Measurements from ENCODE around the gene RALGPS1.

The RALGPS1 gene

DNA sequence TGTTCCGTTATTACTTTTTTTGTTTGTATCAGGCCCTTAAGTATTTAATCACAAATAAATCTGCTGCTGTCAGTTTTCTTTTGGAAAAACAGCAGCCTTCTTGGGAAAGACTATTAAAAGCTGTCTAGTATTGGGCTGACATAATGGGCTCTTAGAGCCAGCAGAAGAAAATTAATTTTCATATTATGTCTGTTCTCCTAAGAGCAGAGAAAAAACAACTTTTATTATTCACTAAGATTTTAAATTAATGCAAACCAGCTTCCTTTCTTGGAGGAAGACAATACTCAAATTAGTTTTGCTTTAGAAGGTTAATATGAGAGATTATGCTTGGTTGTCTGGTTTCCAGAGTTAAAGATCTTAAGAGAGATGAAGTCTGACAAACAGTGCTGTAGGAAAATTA is 319.4 kb downstream of the RALGPS1 start:
- in situ Hi-C loops (cut with MboI; ENCODE audit: low sequenced_read_pairs), result no loop called here

DNA sequence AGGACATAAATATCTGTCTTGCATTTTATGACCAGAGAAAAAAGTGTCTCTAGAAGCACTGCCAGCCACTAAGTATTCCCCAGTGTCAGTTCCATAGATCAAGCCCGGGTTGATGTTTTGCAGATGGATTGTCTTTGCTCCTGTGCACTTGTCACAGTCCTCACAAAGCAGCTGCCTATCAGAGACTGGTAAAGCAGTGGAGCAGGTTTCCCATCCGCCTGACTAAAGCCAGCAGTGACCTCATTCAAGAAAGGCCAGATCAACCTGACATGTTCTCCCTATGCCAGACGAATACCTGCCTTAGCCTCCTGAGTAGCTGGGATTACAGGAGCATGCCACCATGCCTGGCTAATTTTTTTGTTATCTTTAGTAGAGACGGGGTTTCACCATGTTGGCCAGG is 323.2 kb downstream of the RALGPS1 start:
- in situ Hi-C loops (cut with MboI; ENCODE audit: low sequenced_read_pairs), result no loop called here

DNA sequence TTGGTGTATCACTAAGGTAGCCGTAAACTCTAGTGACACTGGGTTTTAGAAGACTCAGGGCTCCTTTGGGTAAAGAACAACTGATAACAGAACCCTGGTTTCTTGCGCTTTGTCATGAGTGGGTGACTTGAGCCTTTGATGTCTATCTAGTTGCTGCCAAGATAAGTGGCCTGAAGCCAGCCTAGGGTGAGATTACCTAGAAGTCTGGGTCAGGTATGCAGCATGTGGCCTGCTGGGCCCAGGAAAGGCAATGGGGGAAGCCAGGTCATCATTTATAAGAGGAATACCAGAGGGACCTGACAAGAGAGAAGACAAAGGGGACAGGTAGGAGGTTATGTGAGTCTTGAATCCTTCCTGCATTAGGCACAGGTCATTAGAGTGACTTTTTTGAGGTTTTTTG is 326.8 kb downstream of the RALGPS1 start:
- in situ Hi-C loops (cut with MboI; ENCODE audit: low sequenced_read_pairs), result no loop called here

DNA sequence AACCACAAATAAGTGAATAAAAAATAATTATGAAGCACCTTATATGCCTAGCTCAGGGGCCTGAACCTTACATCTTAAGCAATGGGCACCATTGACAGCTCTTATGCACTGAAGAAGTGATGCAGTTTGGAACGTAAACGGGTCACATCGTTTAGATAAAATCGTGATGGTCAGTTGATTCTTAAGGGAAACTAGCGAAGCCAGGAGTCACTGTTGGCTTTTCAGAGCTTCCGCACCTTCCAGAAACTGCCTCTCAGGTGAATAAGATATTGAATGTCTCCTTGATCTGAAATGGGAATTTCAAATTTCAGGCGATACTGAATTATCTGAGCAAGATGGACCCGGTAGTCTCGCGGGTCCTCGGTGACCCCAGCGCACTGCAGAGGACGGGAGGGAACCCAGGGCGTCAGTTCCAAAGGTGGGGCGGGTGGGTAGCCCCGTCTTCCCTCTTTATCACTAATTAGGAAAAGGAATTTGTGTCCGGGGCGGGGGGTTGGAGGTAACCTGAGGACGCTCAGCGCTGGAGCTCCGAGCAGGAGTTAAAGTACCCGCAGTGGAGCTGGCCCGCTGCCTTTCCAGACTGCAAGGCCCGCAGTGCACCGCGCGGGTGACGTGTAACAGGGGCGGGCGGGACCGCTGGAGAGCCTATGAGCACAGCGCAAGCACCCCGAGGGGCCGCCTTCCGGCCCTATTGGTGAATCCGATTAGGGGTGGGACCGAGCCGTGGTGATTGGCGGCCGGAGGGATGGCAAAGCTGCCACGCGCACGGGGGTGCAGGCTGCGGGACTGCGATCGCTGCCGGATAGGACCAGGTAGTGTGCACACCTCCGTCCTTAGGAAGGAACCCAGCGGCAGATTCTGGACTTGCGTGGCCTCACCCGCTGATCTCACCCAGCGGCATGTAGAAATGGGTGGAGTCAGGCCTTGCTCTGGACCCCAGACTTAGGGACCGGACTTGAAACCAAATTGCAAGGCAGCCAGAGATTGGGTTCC is 330.3 kb downstream of the RALGPS1 start:
- in situ Hi-C loops (cut with MboI; ENCODE audit: low sequenced_read_pairs), result no loop called here

DNA sequence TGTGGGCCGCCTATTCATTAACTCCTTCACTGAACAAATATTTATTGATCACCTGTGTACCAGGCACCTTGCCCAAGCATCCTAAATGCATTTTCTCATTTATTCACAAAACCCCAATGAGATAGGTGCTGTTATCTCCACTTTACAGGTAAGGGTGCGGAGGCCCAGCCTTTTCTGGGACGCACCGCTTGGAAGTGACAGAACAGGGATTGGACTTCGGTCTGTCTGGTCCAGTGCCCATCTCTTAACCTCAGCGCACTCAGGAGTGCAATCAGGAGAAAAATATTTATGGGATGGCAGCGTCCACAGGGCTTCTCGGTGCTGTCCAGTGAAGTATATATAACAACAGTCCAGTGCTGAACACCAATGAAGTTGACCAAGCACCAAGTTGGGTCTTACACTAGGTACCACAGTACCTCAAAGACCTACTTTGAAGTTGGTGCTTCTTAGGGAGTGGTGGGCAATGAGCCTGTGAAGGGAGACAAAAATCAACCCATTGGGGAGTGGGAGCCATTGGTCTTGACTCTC is 331.1 kb downstream of the RALGPS1 start:
- in situ Hi-C loops (cut with MboI; ENCODE audit: low sequenced_read_pairs), result no loop called here

DNA sequence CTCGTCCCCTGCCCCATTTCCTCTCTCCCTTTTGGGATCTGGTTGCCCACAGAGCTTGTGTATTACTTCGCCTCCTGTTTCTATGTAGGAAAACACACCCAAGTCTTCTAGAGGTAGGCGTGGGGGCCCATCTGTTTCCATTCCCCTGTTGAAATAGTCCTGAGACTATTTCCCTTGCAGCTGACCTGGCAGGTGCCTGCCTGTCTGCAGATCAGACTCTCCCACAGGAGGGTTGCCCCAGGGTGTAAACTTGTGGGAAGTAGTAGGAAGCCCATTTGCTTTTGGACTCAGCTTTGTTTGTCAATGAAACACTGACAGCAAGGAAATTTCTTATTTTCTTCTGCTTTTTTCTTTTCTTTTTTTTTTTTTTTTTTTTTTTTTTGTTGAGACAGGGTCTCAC is 333.7 kb downstream of the RALGPS1 start:
- in situ Hi-C loops (cut with MboI; ENCODE audit: low sequenced_read_pairs), result no loop called here

DNA sequence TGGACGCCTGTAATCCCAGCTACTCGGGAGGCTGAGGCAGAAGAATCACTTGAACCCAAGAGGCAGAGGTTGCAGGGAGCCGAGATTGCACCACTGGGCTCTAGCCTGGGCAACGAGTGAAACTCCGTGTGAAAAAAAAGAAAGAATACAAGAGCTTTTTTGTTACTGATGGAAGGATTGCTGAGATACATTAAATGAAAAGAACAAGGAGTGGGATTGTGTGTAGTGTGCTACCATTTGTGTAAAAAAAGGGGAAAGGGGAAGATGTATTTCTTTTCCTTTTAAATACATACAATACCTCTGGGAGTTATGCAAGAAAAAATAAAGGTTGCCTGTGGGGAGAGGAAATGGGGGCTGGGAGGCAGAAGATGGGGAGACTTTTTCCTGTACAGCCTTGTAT is 335.3 kb downstream of the RALGPS1 start:
- in situ Hi-C loops (cut with MboI; ENCODE audit: low sequenced_read_pairs), result no loop called here

DNA sequence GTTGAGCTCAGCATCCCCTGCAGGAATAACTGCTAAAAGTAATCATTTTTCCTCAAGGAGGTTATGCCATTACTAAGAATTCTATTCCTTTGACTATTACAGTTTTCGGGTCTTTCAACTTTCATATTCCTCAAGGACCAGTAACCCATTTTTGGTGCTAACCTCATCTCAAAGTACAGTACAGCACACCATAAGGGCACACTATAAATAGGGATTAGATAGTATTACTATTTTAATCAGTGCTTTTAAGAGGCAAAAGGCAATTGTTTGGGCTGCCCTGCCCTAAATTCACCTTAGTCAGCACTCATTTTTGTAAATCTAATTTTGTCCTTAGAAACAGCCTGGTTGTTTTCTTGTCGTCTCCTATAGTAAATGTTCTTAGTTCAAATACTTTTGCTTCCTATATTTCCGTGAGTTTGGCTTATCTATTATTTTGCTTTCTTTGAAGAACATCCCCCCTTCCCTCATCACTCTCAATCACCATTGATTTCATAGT is 336.4 kb downstream of the RALGPS1 start:
- in situ Hi-C loops (cut with MboI; ENCODE audit: low sequenced_read_pairs), result no loop called here

DNA sequence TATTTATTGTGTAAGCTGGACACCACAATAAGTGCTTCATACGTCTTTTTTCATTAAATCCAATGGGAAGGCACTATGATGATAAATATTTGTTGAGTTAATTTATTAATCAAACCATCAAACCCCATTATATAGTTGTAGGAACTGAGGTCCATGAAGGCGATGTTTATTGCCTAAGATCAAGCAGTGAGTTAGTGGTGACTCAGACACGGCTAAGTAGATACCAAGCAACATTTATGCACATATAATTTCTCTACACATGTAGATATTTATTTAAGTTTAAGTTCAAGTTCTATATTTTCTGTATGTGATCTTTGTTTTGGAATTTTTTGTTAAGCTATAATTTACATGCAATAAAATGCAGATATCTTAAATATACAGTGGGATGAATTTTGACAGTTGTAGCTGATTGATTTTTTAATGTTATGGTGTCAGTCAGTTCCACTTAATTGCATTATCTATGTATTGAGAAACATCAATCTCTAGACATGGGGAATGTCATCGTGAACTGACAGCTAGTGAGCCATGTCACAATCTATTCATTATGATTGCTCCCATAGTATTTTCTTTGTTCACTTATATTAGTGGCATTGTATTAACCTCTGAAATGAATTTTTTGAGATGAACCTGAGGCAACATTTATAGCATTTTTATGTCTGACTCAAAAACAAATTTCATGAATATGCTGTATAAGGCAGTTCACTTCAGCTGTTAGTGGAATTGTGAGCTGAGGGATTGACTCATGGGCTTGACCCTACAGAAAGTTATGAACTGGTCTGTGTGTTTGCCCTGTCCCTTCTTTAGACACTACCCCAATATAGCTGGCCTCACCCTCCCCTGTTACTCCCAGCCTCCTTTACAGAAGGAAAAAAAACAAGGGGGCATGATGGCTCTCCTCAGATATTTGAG is 338.1 kb downstream of the RALGPS1 start:
- in situ Hi-C loops (cut with MboI; ENCODE audit: low sequenced_read_pairs), result no loop called here

DNA sequence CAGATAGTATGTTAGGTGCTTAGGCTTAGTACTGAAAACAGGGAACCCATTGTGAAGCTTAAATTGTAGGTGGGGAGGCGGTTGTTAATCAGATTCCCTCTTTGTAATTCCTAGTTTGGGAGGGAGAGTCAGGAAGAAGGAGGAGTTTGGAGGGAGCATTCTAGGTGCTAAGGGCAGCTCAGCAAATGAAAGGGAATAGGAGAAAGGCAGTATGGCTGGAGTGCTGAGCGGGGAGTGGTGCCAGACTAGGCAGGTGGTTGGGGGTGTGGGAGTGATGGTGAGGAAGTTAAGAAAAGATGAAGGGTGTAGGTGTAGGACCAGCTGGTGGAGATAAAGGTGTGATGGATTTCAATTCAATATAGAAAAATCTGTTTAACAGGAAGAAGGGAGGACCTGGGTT is 338.9 kb downstream of the RALGPS1 start:
- in situ Hi-C loops (cut with MboI; ENCODE audit: low sequenced_read_pairs), result no loop called here

DNA sequence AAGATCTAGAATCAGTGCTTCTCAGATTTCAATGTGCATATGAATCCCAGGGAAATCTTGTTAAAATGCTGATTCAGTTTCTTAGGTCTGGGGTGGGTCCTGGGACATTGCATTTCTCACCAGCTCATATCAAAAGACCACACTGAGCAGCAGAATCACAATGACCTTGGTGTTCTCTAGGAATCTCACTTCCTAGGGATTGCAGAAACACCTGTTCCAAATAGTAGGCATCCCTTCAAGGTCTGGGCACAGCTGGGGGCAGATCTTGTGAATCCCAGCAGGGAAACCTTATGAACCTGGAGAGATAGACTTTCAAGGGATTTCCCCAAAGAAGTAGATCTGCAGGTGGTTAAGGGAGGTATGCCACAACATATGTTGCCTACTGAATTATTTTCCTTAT is 341.1 kb downstream of the RALGPS1 start:
- in situ Hi-C loops (cut with MboI; ENCODE audit: low sequenced_read_pairs), result no loop called here

DNA sequence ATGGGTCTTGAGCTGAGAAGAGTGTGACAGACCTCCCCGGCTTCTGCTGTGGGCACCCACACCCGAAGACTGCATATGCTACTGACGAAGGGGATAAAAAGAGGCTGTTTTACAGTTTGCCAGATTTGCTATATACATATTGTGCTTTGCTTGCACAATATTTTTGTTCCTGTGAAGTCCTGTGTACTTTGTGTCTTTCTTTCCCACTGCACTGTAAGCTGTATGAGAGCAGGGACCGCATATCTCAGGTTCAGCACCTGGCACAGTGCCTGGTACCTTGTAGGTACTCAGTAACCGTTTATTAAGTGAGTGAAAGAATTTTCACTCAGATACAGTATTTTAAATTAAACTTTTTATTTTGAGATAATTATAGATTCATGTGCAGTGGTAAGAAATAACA is 341.7 kb downstream of the RALGPS1 start:
- in situ Hi-C loops (cut with MboI; ENCODE audit: low sequenced_read_pairs), result no loop called here

DNA sequence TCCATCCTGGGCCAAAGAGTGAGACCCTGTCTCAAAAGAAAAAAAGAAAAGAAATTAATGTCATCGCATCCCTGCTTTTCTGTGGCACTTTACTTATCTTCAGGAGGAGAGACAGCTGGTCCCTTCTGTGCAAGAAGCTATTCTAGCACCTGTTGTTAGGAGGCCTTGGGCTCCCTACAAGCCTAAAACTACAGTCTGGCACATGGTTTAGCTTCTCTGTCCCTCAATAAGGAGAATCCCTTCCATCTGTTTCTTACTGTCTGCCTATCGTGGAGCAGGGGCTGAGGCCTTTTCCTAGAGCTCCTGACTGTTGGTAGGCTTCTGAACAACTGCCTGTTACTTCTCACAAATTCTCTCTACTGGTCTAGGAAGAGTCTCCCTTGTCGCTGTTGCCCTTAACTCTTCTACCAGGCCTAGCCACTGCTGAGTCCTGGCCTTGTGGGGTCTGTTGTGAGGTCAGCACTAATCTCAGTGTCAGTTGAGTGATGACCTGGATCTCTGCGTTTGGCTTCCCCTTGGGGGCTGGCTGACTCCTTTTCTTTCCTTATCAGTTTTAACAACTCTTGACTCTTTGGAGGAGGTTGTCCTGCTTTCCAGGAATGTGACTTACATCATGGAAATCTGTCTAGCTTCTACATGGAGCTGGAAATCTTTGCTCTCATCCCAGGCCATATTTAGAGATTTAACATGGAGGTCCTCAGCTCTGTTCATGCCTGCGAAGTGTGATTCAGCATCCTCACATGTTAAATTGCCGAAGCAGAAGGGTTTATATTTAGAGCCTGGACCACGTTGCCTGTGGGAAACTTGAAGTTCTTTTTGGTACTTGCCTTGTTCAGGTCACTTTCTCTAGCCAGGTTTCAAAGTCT is 344.3 kb downstream of the RALGPS1 start:
- in situ Hi-C loops (cut with MboI; ENCODE audit: low sequenced_read_pairs), result no loop called here

DNA sequence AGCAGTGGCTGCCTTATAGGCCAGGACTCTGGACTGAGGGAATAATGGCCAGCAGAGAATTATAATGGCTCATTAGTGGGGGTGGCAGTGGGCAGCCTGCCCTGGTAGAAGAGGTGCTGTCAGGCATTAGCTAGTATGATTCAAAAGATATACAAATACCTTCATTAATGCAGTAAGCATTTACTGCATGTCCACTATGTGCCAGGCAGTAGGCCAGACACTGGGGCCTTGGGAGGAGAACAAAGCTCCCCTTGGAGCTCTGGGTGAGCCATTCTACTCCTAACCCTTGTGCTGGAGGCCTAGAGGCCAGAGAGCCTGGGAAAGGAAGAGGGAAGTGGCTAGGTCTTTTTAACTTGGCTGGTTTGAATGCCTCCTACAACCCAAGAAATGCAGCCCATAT is 348.0 kb downstream of the RALGPS1 start:
- in situ Hi-C loops (cut with MboI; ENCODE audit: low sequenced_read_pairs), result no loop called here

DNA sequence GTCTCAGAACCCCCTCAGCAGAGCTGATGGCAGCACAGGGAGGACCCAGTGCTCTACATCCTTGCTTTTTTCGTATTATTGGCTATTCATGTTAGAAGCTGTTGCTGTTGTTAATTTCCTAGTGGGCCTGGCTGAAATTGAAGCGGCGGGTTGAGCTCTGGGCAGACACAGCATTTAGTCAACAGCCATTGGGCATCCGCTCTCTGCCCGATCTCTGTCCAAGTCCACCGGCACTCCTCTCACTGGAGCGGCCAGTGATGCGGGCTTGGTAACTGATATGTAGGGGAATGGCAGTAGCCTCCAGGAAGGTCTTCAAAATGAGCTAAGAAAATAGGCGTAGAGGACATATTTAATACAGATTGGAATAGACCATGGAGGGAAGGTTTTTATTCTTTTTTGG is 348.7 kb downstream of the RALGPS1 start:
- in situ Hi-C loops (cut with MboI; ENCODE audit: low sequenced_read_pairs), result no loop called here

DNA sequence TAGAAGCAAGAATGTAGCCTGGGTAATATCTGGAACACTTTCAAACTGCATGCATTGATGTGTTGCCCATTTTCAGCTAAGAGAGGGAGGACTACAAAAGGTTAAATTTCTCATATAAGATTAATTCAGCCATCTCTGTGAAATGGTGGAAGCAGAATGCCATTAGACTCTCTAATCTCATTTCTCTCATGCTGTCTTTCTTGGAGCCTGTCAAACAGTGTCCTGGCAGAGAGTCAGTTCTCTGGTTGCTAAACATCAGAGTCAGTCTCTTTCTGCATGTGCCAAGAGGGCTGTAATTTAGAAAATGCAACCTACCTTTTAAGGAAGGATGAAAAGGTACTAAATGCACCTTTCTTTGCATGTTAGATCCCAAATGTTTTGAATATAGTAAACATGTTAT is 349.1 kb downstream of the RALGPS1 start:
- in situ Hi-C loops (cut with MboI; ENCODE audit: low sequenced_read_pairs), result no loop called here

DNA sequence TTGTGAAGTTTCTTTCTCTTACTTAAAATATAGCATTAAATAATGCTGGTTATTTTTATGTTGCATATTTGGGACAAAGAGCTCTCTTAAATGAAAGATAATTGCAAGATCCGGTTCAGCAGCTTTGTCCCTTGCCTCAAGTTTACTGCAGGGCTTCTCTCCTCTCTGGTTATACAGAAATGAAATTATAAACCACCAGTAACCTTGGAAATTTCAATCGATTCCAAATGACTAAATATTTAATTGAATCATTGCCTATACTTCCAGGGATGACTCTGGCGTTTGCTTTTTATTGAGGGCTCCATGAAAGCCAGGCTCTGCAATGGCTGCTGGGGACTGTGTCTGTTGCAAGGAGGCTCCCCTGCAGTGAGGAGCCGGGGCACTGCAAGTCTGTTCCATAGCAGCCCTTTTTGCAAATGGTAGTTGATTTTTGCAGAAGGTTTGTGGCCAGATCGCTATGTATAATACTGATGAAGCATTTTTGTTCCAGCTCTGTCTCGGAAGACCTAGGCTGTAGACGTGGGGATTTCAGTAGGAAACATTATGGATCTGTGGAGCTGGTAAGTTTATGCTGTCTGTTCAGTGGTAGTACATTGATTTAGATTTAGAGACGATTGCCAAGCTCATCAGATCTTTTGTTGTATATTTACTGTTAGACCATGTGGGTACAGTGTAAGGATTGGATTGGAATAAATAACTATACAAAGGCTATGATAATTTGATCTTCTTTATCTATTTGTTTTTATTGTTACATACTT is 350.1 kb downstream of the RALGPS1 start, which contains the start of gene GARNL3:
TSS of gene GARNL3 (plus strand) at position 313 of the 758 bp plus-strand sequence. CDS start at position 417, 104 bp downstream.
- in situ Hi-C loops (cut with MboI; ENCODE audit: low sequenced_read_pairs), result no loop called here

DNA sequence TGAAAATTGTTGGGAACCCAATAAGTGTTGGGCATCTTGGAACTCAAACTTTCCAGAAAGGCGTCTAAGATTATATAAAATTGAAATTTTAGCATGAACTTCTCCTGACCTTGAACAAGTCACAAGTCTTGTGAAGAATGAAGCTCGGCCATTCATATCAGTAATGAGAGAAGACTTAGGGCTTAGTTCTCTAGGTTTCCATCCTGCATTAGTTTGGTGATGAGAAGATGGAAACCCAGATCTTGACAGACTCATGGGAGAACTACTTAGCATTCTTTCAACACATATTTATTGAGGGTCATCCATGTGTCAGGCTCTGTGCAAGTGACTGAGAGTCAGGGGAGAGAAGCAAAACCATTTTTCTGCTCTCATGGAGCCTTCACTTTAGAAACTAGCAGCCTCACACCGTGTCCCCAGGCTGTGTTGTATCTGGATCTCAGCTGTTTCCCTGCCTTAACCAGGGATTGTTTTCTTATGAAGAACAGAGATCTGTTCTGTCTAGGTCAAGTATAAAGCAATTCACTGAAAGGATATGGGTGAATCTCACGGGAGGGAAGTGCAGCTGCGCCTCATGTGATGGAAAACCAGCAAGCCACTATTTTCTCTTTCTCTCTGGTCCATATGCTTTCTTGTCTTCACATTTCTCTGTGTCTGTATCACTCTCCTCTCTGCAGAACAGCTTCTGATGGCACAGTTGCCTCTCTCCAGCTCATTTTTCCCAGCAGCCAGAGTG is 353.4 kb downstream of the RALGPS1 start:
- in situ Hi-C loops (cut with MboI; ENCODE audit: low sequenced_read_pairs), result no loop called here

DNA sequence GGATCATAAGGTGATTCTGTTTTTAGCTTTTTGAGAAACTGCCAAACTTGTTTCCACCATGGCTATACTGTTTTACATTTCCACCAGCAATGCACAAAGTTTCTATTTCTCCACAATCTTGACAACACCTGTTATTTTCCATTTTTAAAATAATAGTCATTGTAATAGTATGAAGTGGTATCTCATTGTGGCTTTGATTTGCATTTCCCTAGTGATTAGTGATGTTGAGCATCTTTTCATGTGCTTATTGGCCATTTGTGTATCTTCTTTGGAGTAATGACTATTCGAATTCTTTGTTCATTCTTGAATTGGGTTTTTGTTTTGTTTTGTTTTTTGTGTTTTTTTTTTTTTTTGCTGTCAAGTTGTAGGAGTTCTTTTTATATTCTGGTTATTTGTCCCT is 354.9 kb downstream of the RALGPS1 start:
- in situ Hi-C loops (cut with MboI; ENCODE audit: low sequenced_read_pairs), result no loop called here
